ENCODE data around the gene TRIM41. TPM values are rescaled to one million over a fixed set of nuclear protein-coding genes. Genes with fewer than 3 reads are reported as not detected.

TRIM41 gene
- total and polyA plus RNA-seq, 2 of the 13 experiments (the other 11 are each of a cell fraction or from before 2014, with no cell fraction given) = 10.2 to 16.7 TPM

DNA sequence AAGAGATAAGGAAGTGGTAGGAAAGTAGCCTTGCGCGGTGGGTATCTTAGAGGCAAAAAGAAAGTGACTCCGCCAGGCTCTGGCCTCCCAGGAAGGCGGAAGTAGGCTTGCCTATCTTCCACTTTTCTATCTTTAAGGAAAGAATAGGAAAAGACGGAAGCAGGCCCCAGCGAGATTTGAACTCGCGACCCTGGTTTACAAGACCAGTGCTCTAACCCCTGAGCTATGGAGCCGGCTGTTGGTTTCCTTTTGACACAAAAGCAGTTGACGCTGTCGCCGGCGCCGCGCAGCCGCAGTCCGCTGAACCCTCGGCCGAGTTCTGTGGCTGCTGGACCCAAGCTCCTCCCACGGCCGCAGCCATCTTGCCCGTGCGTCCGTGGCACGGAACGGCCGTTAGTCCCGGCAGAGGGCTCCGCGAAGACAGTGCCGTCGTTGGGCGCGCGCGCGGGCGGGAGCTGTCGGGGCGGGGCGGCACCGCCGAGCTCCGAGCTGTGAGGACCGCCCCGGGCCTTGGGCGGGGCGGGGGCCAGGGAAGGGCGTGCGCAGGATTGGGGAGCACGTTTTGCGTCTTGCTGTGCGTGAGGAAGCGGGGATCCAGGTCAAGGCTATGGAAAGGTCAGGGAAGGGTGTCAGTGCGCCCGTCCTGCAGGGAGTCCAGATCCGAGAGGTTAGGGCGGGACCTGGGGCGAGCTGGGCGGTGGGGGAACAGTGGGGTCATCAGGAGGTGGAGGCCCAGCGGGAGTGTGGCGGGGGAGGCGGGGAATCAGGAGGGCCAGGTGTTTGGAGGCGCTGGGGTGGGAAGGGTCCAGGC is 31.4 kb upstream of the TRIM41 start (continued):
- TF ChIP-seq SNAPC2 (CRISPR knock-in tag; IDR thresholded peaks at IDR 0.05) = 0 out of 2 replicates have a peak, but pooled peaks have one; percentile 43
- peak; percentile 77 for TF ChIP-seq ERF (CRISPR knock-in tag; IDR thresholded peaks at IDR 0.05)
- TF ChIP-seq FOXA3 (CRISPR knock-in tag; IDR thresholded peaks at IDR 0.05) = peak; percentile 55
- TF ChIP-seq ZFYVE20 (CRISPR knock-in tag; IDR thresholded peaks at IDR 0.05; ENCODE audit: borderline replicate concordance, low read depth) = 0 out of 2 replicates have a peak, but pooled peaks have one; percentile 26
- TF ChIP-seq, protein P1, sequence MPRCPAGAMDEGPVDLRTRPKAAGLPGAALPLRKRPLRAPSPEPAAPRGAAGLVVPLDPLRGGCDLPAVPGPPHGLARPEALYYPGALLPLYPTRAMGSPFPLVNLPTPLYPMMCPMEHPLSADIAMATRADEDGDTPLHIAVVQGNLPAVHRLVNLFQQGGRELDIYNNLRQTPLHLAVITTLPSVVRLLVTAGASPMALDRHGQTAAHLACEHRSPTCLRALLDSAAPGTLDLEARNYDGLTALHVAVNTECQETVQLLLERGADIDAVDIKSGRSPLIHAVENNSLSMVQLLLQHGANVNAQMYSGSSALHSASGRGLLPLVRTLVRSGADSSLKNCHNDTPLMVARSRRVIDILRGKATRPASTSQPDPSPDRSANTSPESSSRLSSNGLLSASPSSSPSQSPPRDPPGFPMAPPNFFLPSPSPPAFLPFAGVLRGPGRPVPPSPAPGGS (CRISPR knock-in tag; IDR thresholded peaks at IDR 0.05) = peak; percentile 39
- TF ChIP-seq, protein P2, sequence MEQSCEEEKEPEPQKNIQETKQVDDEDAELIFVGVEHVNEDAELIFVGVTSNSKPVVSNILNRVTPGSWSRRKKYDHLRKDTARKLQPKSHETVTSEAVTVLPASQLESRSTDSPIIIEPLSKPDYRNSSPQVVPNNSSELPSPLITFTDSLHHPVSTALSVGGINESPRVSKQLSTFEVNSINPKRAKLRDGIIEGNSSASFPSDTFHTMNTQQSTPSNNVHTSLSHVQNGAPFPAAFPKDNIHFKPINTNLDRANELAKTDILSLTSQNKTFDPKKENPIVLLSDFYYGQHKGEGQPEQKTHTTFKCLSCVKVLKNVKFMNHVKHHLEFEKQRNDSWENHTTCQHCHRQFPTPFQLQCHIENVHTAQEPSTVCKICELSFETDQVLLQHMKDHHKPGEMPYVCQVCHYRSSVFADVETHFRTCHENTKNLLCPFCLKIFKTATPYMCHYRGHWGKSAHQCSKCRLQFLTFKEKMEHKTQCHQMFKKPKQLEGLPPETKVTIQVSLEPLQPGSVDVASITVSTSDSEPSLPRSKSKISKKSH (CRISPR knock-in tag; IDR thresholded peaks at IDR 0.05; ENCODE audit: borderline replicate concordance) = no peak
- peak; percentile 97 for TF ChIP-seq ZNF777 (CRISPR knock-in tag; IDR thresholded peaks at IDR 0.05)
- TF ChIP-seq, protein P3, sequence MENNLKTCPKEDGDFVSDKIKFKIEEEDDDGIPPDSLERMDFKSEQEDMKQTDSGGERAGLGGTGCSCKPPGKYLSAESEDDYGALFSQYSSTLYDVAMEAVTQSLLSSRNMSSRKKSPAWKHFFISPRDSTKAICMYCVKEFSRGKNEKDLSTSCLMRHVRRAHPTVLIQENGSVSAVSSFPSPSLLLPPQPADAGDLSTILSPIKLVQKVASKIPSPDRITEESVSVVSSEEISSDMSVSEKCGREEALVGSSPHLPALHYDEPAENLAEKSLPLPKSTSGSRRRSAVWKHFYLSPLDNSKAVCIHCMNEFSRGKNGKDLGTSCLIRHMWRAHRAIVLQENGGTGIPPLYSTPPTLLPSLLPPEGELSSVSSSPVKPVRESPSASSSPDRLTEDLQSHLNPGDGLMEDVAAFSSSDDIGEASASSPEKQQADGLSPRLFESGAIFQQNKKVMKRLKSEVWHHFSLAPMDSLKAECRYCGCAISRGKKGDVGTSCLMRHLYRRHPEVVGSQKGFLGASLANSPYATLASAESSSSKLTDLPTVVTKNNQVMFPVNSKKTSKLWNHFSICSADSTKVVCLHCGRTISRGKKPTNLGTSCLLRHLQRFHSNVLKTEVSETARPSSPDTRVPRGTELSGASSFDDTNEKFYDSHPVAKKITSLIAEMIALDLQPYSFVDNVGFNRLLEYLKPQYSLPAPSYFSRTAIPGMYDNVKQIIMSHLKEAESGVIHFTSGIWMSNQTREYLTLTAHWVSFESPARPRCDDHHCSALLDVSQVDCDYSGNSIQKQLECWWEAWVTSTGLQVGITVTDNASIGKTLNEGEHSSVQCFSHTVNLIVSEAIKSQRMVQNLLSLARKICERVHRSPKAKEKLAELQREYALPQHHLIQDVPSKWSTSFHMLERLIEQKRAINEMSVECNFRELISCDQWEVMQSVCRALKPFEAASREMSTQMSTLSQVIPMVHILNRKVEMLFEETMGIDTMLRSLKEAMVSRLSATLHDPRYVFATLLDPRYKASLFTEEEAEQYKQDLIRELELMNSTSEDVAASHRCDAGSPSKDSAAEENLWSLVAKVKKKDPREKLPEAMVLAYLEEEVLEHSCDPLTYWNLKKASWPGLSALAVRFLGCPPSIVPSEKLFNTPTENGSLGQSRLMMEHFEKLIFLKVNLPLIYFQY (CRISPR knock-in tag; IDR thresholded peaks at IDR 0.05; ENCODE audit: borderline replicate concordance) = peak; percentile 41; the same call in 1 of the 2 replicates
- peak; percentile 35; the same call in 1 of the 2 replicates for TF ChIP-seq ZNF670 (CRISPR knock-in tag; IDR thresholded peaks at IDR 0.05; ENCODE audit: borderline replicate concordance)
- no peak for TF ChIP-seq MLLT10 (CRISPR knock-in tag; IDR thresholded peaks at IDR 0.05)
- TF ChIP-seq MBD4 (IDR thresholded peaks at IDR 0.05; ENCODE audit: borderline replicate concordance, low read length) = no peak
- peak; percentile 28; the same call in 1 of the 2 replicates for TF ChIP-seq RNF2 (conservative IDR thresholded peaks at IDR 0.05; ENCODE audit: low read depth)
- TF ChIP-seq, protein P4, sequence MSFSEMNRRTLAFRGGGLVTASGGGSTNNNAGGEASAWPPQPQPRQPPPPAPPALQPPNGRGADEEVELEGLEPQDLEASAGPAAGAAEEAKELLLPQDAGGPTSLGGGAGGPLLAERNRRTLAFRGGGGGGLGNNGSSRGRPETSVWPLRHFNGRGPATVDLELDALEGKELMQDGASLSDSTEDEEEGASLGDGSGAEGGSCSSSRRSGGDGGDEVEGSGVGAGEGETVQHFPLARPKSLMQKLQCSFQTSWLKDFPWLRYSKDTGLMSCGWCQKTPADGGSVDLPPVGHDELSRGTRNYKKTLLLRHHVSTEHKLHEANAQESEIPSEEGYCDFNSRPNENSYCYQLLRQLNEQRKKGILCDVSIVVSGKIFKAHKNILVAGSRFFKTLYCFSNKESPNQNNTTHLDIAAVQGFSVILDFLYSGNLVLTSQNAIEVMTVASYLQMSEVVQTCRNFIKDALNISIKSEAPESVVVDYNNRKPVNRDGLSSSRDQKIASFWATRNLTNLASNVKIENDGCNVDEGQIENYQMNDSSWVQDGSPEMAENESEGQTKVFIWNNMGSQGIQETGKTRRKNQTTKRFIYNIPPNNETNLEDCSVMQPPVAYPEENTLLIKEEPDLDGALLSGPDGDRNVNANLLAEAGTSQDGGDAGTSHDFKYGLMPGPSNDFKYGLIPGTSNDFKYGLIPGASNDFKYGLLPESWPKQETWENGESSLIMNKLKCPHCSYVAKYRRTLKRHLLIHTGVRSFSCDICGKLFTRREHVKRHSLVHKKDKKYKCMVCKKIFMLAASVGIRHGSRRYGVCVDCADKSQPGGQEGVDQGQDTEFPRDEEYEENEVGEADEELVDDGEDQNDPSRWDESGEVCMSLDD (CRISPR knock-in tag; IDR thresholded peaks at IDR 0.05; ENCODE audit: borderline replicate concordance) = 0 out of 2 replicates have a peak, but pooled peaks have one; percentile 16
- peak; percentile 92 for TF ChIP-seq TARDBP (CRISPR knock-in tag; IDR thresholded peaks at IDR 0.05)
- peak; percentile 80 for TF ChIP-seq ELF1 (CRISPR knock-in tag; IDR thresholded peaks at IDR 0.05)
- 0 out of 2 replicates have a peak, but pooled peaks have one; percentile 32 for TF ChIP-seq HDAC2 (CRISPR knock-in tag; IDR thresholded peaks at IDR 0.05)
- TF ChIP-seq ZNF260 (CRISPR knock-in tag; IDR thresholded peaks at IDR 0.05; ENCODE audit: borderline replicate concordance, low read depth) = no peak
- peak; percentile 59; the same call in 1 of the 2 replicates for TF ChIP-seq POLR2AphosphoS5 (IDR thresholded peaks at IDR 0.05; ENCODE audit: low read depth, low read length)
- peak; percentile 53; the same call in 1 of the 2 replicates for TF ChIP-seq SATB2 (CRISPR knock-in tag; IDR thresholded peaks at IDR 0.05)
- TF ChIP-seq PRPF4 (IDR thresholded peaks at IDR 0.05; ENCODE audit: low read depth, low read length, poor library complexity, severe bottlenecking) = no peak
